Erythroblast (primary cell): Measurements from ENCODE around the gene ADIPOR2.

Experiments
- DNase-seq, 2 experiments: peaks; one replicate each; lab custom pipeline; 2025; lab: John Stamatoyannopoulos, UW
- GATA1 ChIP-seq: IDR thresholded peaks from 2 replicates; pipeline ENCODE4 v1.6.1; 2011; ENCODE audit warnings: low read depth, mild to moderate bottlenecking, control low read depth, low read length, moderate library complexity
- POLR2A ChIP-seq: IDR thresholded peaks from 2 replicates; pipeline ENCODE4 v1.6.1; 2011; ENCODE audit warnings: mild to moderate bottlenecking, low read length

ADIPOR2 gene

DNA sequence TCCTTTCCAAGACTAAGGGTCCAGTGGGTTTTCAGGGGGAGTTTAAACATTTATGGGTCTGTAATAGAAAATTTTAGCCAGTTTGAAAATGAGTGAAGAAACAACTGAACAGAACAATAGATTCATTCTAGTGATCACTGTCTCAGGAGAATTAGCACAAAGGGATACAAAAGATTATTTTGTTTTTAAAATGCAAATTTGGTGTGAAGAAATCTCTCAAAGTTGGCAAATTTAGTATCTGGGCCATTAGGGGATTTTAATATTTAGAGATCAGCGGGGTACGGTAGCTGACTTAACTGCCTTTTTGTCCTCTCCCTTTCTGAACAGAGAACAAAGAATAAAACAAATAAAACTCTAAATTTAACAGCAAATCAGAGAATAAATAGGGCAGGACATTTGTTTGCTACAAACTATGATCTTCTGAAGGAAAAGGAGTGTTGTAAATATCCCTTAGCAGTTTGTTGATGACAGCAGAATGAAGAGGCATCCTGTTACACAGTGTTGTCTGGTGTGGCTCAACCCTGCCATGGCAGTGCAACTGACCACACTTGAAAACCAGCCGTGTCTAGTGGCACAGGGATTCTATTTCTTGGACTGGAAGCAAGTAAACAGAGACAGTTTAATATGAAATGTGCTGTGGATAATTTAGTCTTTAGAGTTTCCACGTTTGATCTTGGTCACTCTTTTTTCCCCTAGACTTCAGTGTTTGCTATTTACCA lies 83.2 kb downstream of the ADIPOR2 start:
- DNase-seq, result no peak
- TF ChIP-seq POLR2A (no peak), GATA1 (no peak)

DNA sequence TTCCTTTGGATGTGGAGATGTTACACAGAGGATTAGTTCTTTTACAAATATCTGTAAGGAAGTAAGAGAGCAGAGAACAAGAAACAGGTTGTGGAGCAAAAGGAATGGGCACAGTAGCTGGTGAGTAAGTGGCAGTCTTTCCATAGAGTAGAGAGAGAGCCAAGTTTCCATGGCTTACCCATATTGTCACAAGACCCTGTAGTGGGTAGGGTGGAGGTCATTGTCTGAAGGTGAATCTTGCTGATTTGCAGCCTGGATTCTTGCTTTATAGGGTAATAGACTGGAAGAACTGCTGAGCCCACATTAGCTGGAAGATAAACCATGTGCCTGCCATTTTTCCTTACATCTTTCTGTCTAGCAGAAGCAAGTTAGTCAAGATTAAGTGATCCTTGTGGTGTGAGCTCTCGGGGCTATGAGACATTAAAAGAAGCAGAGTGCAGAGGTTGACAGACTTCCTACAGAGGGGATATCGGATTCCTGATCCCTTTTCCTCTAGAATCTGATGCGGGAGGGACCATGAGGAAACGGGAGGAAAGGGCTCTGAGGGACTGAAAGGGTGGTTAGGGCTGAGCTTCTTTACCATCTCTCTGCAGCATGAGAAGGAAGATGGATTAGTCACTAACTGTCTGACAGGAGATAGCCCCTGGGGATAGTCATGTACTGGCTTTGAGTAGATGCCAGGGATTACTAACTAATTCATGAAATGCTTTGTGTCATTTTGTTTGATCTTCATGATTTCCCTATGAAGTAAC lies 85.5 kb downstream of the ADIPOR2 start:
- DNase-seq, result peak in 1 of 2 experiments; percentile 18
- no peak for TF ChIP-seq GATA1
- no peak for TF ChIP-seq POLR2A

DNA sequence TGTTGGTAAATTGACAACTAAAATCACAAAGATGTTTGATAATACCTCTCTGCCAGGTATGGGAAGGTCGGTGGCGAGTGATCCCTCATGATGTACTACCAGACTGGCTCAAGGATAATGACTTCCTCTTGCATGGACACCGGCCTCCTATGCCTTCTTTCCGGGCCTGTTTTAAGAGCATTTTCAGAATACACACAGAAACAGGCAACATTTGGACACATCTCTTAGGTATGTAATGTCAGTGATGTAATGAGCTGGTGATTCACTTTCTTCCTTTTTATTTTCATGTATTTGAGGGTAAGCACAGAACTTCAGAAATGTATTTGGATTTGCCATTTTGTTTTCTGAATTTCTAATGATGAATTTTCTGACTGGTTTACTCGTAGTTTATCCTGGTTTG lies 86.9 kb downstream of the ADIPOR2 start:
- no peak for TF ChIP-seq POLR2A
- TF ChIP-seq GATA1, result no peak
- no peak for DNase-seq

DNA sequence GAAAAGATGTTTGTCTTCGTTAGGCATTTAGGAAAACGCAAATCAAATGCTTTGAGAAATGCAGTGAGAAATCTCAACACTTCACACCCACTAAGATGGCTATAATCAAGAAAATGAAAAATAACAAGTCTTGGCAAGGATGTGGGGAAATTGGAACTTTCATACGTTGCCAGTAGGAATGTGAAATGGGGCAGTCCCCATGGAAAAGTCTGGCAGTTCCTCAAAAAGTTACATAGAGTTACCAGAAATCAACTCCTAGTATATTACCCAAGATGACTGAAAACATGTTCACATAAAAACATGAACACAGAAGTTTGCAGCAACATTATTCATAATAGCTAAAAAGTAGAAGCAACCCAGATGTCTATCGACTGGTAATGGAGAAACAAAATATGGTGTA lies 88.0 kb downstream of the ADIPOR2 start:
- no peak for DNase-seq
- TF ChIP-seq GATA1 (no peak), POLR2A (no peak)

DNA sequence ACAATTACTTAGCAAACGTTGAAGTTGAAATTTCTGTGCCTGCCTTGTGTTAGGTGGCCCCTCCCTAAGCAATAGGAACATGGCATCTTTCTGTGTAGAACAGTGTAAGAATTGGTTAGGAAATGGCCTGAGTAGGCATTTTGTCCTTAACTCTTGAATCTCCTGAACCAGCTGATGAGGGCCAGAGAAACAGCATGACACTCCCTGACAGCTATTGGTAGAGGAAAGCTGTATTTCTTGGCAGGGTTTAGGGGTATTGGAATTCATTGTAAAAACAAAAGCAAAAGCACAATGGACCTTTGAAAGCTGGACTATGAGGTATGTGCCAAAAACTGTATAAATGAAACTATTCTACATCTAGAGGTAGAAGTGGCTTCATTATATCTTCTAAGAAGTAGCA lies 88.9 kb downstream of the ADIPOR2 start:
- TF ChIP-seq POLR2A (no peak), GATA1 (no peak)
- DNase-seq, result no peak

GRCh38 chr12:1781772-1782171 lies 90.9 kb downstream of the ADIPOR2 start:
- TF ChIP-seq POLR2A (no peak), GATA1 (no peak)
- no peak for DNase-seq

GRCh38 chr12:1782215-1782614 lies 91.3 kb downstream of the ADIPOR2 start:
- TF ChIP-seq GATA1 (no peak), POLR2A (no peak)
- no peak for DNase-seq

- no peak for DNase-seq
- no peak for TF ChIP-seq GATA1
- TF ChIP-seq POLR2A, result no peak
These were observed 96.8 kb downstream of the ADIPOR2 start for GRCh38 chr12:1787714-1788113.

DNA sequence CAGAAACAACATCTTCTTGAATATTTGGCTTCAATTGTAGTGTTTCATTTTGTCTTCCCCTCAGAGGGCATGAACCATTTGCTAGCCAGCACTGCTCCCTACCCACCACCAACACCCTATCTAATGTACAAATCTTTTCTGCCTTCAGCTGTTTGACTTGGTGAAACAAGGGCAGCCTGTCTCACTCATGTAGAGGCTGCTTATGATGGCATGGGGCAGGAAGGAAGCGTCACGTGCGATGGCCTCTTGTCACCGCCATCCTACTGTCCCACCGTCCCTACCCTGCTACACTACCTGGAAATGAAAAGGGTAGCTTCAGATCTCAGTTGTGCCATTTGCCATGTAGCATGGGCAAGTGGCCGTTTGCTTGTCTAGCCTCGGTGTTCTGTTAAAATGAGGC lies 99.6 kb downstream of the ADIPOR2 start:
- no peak for TF ChIP-seq GATA1
- no peak for TF ChIP-seq POLR2A
- peak; percentile 23 to 34 for DNase-seq

DNA sequence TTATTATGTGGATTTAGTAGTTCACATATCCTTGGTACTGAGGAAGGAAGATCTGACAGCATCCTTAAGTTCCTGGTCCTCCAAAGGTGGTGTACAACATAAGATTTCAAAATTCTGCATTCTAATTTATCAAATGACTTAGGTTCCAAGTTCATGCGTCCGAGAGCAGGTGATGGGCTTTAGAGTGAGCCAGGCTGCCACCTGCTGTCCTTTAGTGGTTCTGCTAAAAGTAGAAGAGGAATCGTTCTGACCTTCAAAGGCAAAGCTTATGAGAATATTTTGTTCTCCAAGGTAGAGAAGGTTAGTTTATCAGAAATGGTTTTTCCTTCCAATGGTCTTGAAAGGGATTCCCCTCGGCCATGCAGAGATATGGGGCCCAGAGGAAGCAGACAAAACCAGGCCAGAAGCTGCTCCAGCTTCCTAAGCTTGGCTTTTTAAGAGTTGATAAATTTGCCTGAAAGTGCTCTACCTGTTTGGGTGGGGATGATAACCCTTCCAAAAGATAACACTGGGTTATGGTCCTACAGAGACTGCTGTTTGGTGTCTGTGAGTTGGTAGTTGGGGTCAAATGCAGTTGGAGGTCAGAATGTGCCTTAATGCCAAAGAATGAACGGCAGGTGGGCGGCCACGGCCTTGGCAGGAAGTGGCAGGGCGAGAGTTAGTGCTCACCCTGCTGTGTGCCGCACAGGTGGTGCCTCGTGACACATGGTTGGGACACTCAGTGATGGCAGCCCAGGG lies 100.4 kb downstream of the ADIPOR2 start:
- no peak for TF ChIP-seq POLR2A
- no peak for TF ChIP-seq GATA1
- DNase-seq, result peak; percentile 80 to 87

DNA sequence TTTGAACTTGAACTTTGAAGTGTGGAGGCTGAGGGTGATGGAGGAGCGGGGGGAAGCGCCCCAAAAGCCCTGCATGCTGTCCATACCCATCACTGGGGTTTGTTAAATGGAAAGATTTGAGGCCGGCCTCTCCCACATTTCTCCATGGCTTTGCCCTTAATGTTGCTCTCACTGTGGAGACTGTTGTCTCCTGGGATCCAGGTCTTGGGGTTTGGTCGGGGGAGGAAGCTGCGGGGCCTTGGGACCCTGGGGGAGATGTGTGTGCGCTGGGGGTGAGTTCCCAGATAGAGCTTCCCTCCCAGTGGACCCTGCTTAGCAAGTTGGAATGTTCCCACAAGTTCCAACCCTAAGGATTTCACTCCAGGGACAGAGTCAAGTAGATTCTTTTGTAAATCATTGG lies 101.5 kb downstream of the ADIPOR2 start:
- TF ChIP-seq POLR2A (no peak), GATA1 (no peak)
- no peak for DNase-seq

- DNase-seq, result no peak
These were observed 102.7 kb downstream of the ADIPOR2 start for GRCh38 chr12:1793426-1794210.

GRCh38 chr12:1794440-1795090 lies 103.7 kb downstream of the ADIPOR2 start:
- TF ChIP-seq POLR2A (no peak), GATA1 (no peak)
- no peak for DNase-seq

More at GRCh38 chr12:1793426-1794210, 102.7 kb downstream of the ADIPOR2 start:
- no peak for TF ChIP-seq POLR2A
- TF ChIP-seq GATA1, result no peak
